Osteocyte (in vitro differentiated cells): ENCODE data around the gene UHMK1. TPM values are rescaled to one million over a fixed set of nuclear protein-coding genes. Genes with fewer than 3 reads are reported as not detected.

Experiments used
- DNase-seq: peaks from one replicate; pipeline ENCODE4 v3.0.0; 2021; ENCODE audit warnings: mixed read lengths; ENCODE audit not compliant: unreplicated experiment; ENCODE audit errors: extremely low spot score
- H3K27ac Mint-ChIP-seq: one replicate; pipeline ENCODE4 v1.8.0; 2021; ENCODE audit warnings: mild to moderate bottlenecking, mixed read lengths; ENCODE audit not compliant: unreplicated experiment
- H3K27me3 Mint-ChIP-seq: one replicate; pipeline ENCODE4 v1.8.0; 2021; ENCODE audit warnings: mixed read lengths; ENCODE audit not compliant: unreplicated experiment
- H3K36me3 Mint-ChIP-seq: one replicate; pipeline ENCODE4 v1.8.0; 2021; ENCODE audit warnings: mixed read lengths; ENCODE audit not compliant: unreplicated experiment
- H3K4me1 Mint-ChIP-seq: one replicate; pipeline ENCODE4 v1.8.0; 2021; ENCODE audit warnings: mixed read lengths; ENCODE audit not compliant: unreplicated experiment
- H3K4me3 Mint-ChIP-seq: one replicate; pipeline ENCODE4 v1.8.0; 2021; ENCODE audit warnings: mild to moderate bottlenecking, moderate library complexity, mixed read lengths; ENCODE audit not compliant: unreplicated experiment
- H3K9me3 Mint-ChIP-seq: one replicate; pipeline ENCODE4 v1.8.0; 2021; ENCODE audit warnings: mixed read lengths; ENCODE audit not compliant: unreplicated experiment
- CTCF ChIP-seq: fragments of 200-600 bp; sonication (generic); IDR thresholded peaks from 2 replicates; pipeline ENCODE4 v1.5.0; 2021; ENCODE audit warnings: antibody characterized with exemption, mild to moderate bottlenecking, moderate library complexity
- total RNA-seq: library from RNA; stranded (reverse); gene quantifications from 2 replicates; pipeline ENCODE4 v1.2.1, GENCODE V29; 2021

UHMK1 gene
- total RNA-seq, 1 donor from 2014 or later = 29.3 TPM

GRCh38 chr1:162549001-162549400 lies 51.4 kb downstream of the UHMK1 start:
- Mint-ChIP-seq H3K4me3 (no peak overlapping the region), H3K9me3 (no peaks in the 10 kb centered on the region), H3K4me1 (peaks cover 7% of the 10 kb centered on the region), H3K36me3 (no peaks in the 10 kb centered on the region), H3K27ac (peak overlapping the region; percentile 5), H3K27me3 (no peaks in the 10 kb centered on the region)
- DNase-seq = no peak
- no peak for TF ChIP-seq CTCF

GRCh38 chr1:162550925-162551324 lies 53.3 kb downstream of the UHMK1 start:
- TF ChIP-seq CTCF = no peak
- Mint-ChIP-seq H3K27me3 (no peaks in the 10 kb centered on the region), H3K27ac (no peak overlapping the region), H3K4me1 (peaks cover 7% of the 10 kb centered on the region), H3K4me3 (no peak overlapping the region), H3K36me3 (no peaks in the 10 kb centered on the region), H3K9me3 (no peaks in the 10 kb centered on the region)
- DNase-seq = no peak

- Mint-ChIP-seq H3K27ac (no peak overlapping the region), H3K36me3 (no peaks in the 10 kb centered on the region), H3K4me1 (peaks cover 7% of the 10 kb centered on the region), H3K4me3 (no peak overlapping the region), H3K9me3 (no peaks in the 10 kb centered on the region), H3K27me3 (no peaks in the 10 kb centered on the region)
- no peak for DNase-seq
- TF ChIP-seq CTCF = no peak
Observed at GRCh38 chr1:162551969-162552683, 54.5 kb downstream of the UHMK1 start.

GRCh38 chr1:162552684-162553252 lies 55.1 kb downstream of the UHMK1 start:
- DNase-seq = no peak
- H3K36me3 Mint-ChIP-seq = no peaks in the 10 kb centered on the region
- H3K4me1 Mint-ChIP-seq = peaks cover 7% of the 10 kb centered on the region
- H3K27me3 Mint-ChIP-seq = no peaks in the 10 kb centered on the region
- no peak overlapping the region for H3K27ac Mint-ChIP-seq
- H3K4me3 Mint-ChIP-seq = no peak overlapping the region
- no peak for TF ChIP-seq CTCF
- H3K9me3 Mint-ChIP-seq = no peaks in the 10 kb centered on the region

GRCh38 chr1:162554258-162554657 lies 56.6 kb downstream of the UHMK1 start:
- TF ChIP-seq CTCF = no peak
- no peak overlapping the region for H3K27ac Mint-ChIP-seq
- H3K4me3 Mint-ChIP-seq = no peak overlapping the region
- H3K36me3 Mint-ChIP-seq = no peaks in the 10 kb centered on the region
- no peak for DNase-seq
- H3K27me3 Mint-ChIP-seq = no peaks in the 10 kb centered on the region
- no peaks in the 10 kb centered on the region for H3K9me3 Mint-ChIP-seq
- H3K4me1 Mint-ChIP-seq = peaks cover 2% of the 10 kb centered on the region
